WTC11 (cell line): ENCODE measurements around the gene TTI1.
A peak's percentile ranks its signal among the peaks of the same experiment; 100 is the strongest.

Source experiments
- ATF3 ChIP-seq: sonication (generic); formaldehyde crosslinking; conservative IDR thresholded peaks from 2 replicates; pipeline ENCODE4 v1.8.1; 2022; ENCODE audit warnings: mild to moderate bottlenecking, missing genetic modification reagents
- CBFB ChIP-seq: sonication (generic); formaldehyde crosslinking; IDR thresholded peaks from 2 replicates; pipeline ENCODE4 v1.8.1; 2022; ENCODE audit warnings: mild to moderate bottlenecking, low read depth, missing genetic modification reagents
- ESRRA ChIP-seq: sonication (generic); formaldehyde crosslinking; IDR thresholded peaks from 2 replicates; pipeline ENCODE4 v1.8.1; 2022; ENCODE audit warnings: mild to moderate bottlenecking, missing genetic modification reagents, borderline replicate concordance
- HMGXB4 ChIP-seq: sonication (generic); formaldehyde crosslinking; IDR thresholded peaks from 2 replicates; pipeline ENCODE4 v1.8.1; 2023; ENCODE audit warnings: mild to moderate bottlenecking, moderate library complexity, missing genetic modification reagents
- OVOL2 ChIP-seq: fragments of 250-450 bp; sonication (Bioruptor Pico); IDR thresholded peaks from 2 replicates; pipeline ENCODE4 v1.9.0; 2021; ENCODE audit warnings: mild to moderate bottlenecking, borderline replicate concordance
- SMAD3 ChIP-seq: sonication (generic); formaldehyde crosslinking; IDR thresholded peaks from 2 replicates; pipeline ENCODE4 v1.8.0; 2022; ENCODE audit warnings: missing genetic modification reagents, mild to moderate bottlenecking, borderline replicate concordance
- SP1 ChIP-seq: sonication (generic); formaldehyde crosslinking; conservative IDR thresholded peaks from 2 replicates; pipeline ENCODE4 v1.8.1; 2022; ENCODE audit warnings: missing genetic modification reagents
- TF ChIP-seq, protein P1 (sequence below): fragments of 200-600 bp; IDR thresholded peaks from 2 replicates; pipeline ENCODE4 v1.8.0; 2022; ENCODE audit warnings: antibody characterized with exemption
- TF ChIP-seq, protein P2 (sequence below): sonication (generic); formaldehyde crosslinking; IDR thresholded peaks from 2 replicates; pipeline ENCODE4 v1.8.1; 2023; ENCODE audit warnings: mild to moderate bottlenecking, missing genetic modification reagents, moderate library complexity
- TF ChIP-seq, protein P3 (sequence below): sonication (generic); formaldehyde crosslinking; IDR thresholded peaks from 2 replicates; pipeline ENCODE4 v1.8.1; 2023; ENCODE audit warnings: mild to moderate bottlenecking, missing genetic modification reagents, moderate library complexity
- TF ChIP-seq, protein P4 (sequence below): sonication (generic); formaldehyde crosslinking; IDR thresholded peaks from 2 replicates; pipeline ENCODE4 v1.8.1; 2023; ENCODE audit warnings: mild to moderate bottlenecking, missing genetic modification reagents

GRCh38 chr20:38033330-38034107 lies at the start of gene TTI1, which contains the start of gene RPRD1B:
- TF ChIP-seq, protein P1, sequence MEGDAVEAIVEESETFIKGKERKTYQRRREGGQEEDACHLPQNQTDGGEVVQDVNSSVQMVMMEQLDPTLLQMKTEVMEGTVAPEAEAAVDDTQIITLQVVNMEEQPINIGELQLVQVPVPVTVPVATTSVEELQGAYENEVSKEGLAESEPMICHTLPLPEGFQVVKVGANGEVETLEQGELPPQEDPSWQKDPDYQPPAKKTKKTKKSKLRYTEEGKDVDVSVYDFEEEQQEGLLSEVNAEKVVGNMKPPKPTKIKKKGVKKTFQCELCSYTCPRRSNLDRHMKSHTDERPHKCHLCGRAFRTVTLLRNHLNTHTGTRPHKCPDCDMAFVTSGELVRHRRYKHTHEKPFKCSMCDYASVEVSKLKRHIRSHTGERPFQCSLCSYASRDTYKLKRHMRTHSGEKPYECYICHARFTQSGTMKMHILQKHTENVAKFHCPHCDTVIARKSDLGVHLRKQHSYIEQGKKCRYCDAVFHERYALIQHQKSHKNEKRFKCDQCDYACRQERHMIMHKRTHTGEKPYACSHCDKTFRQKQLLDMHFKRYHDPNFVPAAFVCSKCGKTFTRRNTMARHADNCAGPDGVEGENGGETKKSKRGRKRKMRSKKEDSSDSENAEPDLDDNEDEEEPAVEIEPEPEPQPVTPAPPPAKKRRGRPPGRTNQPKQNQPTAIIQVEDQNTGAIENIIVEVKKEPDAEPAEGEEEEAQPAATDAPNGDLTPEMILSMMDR: no peak
- no peak for TF ChIP-seq ESRRA
- TF ChIP-seq, protein P2, sequence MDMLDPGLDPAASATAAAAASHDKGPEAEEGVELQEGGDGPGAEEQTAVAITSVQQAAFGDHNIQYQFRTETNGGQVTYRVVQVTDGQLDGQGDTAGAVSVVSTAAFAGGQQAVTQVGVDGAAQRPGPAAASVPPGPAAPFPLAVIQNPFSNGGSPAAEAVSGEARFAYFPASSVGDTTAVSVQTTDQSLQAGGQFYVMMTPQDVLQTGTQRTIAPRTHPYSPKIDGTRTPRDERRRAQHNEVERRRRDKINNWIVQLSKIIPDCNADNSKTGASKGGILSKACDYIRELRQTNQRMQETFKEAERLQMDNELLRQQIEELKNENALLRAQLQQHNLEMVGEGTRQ (CRISPR knock-in tag): no peak
- no peak for TF ChIP-seq CBFB (CRISPR knock-in tag)
- TF ChIP-seq HMGXB4: no peak; the same call in 1 of the 2 replicates
- TF ChIP-seq, protein P3, sequence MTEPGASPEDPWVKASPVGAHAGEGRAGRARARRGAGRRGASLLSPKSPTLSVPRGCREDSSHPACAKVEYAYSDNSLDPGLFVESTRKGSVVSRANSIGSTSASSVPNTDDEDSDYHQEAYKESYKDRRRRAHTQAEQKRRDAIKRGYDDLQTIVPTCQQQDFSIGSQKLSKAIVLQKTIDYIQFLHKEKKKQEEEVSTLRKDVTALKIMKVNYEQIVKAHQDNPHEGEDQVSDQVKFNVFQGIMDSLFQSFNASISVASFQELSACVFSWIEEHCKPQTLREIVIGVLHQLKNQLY (CRISPR knock-in tag): no peak
- TF ChIP-seq, protein P4, sequence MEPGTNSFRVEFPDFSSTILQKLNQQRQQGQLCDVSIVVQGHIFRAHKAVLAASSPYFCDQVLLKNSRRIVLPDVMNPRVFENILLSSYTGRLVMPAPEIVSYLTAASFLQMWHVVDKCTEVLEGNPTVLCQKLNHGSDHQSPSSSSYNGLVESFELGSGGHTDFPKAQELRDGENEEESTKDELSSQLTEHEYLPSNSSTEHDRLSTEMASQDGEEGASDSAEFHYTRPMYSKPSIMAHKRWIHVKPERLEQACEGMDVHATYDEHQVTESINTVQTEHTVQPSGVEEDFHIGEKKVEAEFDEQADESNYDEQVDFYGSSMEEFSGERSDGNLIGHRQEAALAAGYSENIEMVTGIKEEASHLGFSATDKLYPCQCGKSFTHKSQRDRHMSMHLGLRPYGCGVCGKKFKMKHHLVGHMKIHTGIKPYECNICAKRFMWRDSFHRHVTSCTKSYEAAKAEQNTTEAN (CRISPR knock-in tag): no peak
- peak; percentile 48 for TF ChIP-seq SP1 (CRISPR knock-in tag)
- TF ChIP-seq OVOL2 (CRISPR knock-in tag): no peak
- no peak for TF ChIP-seq ATF3 (CRISPR knock-in tag)
- TF ChIP-seq SMAD3: no peak
